NCI-H2081 treated with DMSO at 0.1 percent for 48 hours (cell line): ENCODE results near the gene NGEF.

Experiments
- DNase-seq: peaks from one replicate; lab custom pipeline; 2025; lab: John Stamatoyannopoulos, UW

Gene NGEF

DNA sequence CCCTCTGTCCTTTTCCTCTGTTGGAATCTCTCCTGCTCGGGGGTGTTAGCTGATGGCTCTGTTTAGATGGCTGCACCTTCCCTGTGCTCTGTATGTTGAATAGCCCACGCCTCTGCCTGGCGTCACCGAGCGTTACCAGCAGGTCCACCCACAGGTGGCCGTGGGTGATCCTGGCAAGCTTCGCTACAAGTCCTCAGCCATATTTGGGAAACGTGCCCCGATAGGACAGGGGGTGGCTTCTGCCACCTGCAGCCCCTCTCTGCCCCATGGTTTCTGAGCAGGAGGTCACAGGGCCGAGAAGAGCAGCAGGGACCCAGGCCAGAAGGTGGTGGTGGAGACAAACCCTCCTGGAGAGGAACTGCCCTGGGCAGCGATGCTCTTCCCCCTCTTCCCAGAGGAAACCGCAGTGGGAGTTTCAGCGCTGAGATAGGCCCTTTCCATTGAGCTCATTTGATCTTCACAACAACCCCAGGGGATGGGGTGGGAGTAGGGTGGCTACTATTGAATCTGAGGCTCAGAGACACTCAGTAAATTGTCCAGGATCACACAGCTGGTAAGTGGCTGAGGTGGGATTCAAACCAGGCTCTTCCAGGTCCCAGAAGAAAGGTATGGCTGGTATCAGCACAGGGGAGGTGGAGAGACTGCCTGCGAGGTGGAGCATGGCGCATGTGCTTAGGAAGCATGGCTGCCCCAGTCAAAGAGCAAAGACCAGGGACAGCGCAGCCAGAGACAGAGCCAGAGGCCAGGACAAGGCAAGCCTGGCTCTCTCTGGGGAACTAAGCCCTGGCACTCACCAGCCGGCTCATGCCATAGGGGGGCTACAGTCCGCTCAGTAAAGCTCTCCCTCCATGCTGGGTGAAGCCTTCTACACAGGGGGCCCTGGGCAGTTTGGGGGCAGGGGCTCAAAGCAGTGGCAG is 15.0 kb downstream of the NGEF start:
- no peak for DNase-seq

DNA sequence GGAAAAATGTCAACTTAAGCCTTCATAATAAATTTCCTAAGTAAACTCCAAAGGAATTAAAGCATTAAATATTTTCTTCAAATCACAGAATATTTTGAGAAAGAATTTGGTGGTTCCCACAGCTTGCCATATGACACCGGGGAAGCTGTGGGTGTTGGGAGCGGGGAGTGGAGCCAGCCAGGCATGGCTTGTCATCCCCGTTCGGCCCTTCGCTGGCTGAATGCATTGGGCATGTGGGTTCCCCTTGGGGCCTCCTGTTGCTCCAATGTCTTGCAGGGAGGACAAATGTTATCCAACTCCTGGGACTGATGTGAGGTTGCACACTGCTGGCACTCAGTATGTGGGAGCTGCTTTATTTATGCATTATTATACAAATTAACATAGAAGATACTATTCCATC is 18.6 kb downstream of the NGEF start:
- no peak for DNase-seq

DNA sequence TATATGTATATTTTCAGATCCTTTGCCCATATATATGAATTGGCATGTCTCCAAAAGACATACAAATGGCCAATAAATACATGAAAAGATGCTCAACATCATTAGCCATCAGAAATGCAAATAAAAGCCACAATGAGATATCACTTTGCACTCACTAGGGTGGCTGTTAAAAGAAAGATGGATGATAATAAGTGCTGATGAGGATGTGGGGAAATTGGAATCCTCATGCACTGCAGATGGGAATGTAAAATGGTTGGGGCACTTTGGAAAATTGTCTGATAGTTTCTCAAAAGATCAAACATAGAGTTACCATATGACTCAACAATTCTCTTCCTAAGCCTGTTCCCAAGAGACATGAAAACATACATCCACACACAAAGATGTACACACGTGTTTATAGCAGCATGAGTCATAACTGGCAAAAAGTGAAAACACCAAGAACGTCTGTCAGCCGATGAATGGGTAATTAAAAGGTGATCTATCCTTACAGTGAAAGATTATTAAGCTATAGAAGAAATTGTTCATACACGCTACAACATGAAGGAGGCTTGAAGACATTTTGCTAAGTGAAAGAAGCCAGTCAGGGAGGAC is 19.7 kb downstream of the NGEF start:
- DNase-seq: no peak

DNA sequence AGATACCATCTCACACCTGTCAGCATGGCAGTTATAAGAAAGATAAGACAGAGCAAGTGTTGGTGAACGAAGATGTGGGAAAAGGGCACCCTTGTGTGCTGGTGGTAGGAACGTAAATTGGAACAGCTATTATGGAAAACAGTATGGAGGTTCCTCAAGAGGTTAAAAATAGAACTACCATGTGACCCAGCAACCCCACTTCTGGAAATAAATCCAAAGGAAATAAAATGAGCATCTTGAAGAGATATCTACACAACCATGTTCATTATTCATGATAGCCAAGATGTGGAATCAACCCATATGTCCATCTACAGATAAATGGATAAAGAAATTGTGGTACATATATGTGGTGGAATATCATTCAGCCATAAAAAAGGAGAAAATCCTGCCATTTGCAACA is 26.9 kb downstream of the NGEF start:
- no peak for DNase-seq

DNA sequence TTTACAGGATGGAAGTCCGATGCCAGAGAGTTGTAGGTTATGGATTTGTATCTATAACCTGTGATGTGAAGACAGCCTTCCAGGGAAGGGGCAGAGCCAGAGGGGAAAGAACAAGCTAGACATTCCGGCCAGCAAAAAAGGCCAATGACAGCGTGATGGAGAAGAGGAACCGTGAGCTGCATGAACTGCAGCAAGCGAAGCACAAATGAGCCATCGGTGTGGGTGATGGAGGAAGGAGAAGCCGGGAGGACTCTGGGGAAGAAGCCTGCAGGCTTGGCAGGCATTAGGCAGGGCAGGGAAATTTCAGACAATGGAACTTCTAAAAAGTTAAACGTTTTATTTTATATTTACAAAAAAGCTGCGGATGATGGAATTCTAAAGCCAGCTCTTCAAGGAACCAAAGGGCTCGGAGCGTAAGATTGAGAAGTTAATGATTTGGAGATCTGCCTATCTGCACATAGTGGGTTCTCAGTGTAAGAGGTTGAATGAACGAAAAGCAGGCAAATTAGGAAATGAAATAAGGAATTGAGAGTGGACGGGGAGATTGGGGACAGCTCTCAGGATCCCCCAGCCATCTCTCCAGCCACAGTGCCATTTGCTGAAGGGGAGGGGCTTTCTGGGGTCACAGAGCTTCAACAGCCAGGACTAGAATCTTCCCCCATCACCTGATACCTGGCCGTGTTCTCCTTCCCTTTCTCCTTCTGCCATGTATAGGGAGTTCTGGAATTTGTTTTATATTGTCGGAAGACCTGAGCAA is 28.4 kb downstream of the NGEF start:
- no peak for DNase-seq

DNA sequence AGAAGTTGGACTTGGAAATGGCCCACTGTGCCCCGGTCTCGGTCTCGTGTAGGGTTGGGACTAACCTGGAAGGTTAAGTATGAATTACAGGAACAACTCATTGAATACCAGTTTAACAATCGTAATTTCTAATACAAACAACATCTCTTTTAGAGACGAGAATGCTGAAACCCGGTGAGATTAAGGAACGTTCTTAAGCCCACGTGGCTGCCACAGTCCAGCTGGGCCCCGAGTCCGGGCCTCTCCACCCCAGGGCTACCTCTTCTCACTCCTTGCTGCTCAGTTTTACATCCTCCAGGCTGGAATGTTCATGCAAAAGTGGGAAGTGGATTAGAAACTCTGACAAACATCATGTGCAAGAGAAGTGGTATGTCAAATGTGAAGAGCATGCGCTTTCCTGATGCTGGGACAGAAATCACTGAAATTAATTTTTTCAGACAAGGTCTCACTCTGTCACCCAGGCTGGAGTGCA is 29.4 kb downstream of the NGEF start:
- no peak for DNase-seq

DNA sequence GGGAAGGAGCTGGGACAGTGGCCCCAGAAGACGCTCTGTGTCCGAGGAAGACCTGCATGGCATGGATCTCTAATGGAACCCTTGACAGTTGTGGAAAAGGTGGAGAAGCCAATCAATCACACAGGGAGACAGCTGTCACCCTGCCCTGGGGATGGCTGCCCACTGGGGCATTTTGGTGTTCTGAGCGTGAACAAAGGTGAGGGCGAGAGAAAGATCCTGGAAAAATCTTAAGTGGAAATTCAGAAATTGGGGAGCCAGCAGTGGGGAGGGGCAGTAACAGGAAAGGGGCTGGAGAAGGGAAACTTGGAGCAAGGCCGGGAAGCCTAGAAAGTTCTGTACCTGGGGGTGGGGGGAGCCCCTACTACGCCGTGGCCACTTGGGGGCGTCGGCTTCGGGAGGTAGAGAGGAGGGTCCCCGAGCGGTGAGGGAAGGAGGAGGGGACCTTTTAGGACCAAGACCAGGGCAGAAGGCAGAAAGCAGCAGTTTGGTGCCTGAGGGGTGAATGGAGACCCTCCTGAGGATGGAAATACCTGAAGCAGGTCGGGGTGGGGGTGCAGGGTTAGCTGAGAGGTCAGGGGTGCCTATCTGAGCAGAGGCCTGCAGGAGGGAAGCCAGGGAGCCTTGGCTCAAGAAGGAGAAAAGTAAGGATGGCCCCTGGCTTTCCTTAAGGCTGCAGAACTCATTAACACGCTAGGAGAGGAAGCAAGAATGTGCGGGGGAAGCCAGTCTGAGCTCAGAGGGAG is 30.0 kb downstream of the NGEF start:
- DNase-seq: no peak

DNA sequence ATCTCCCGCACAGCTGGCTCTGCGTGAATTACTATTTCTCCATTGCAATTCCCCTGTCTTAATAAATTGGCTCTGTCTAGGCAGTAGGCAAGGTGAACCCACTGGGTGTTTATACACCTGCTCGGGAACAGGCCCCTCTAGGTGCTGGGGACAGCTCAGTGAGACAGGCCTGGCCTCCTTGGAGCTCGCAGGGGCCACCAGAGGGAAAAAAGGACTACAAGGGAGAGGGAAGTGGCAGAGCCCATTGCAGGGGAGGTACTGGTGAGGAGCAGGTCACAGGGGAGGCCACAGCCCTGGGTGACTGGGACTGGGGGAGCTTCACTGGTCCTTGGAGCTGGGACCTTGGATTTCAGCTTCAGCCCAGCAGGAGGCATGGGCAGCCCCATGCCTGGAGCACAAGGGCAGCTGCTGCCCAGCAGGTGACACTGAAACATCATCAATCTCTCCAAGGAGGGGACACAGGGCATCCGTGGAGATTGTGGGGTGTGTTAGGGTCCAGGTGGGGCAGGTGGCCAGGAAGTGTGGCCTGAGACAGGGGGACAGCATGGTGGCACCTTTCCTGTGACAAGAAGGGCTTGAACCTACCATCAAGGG is 31.2 kb downstream of the NGEF start:
- DNase-seq: no peak

DNA sequence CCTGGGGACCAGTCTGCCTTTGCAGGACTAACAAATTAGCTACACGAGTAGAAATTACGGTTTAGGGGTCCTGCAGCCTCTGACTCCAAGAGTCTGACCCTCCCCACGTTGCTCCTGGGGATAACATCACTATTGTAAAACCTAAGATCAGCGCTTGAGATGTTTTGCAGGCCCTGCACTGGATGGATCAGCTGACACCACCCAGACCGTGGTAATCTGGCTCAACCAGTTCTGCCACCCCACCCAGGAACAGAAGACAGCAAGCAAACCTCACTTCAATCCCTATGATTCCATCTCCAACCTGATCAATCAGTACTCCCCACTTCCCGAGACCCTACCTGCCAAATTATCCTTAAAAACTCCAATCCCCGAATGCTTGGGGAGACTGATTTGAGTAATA is 31.7 kb downstream of the NGEF start:
- no peak for DNase-seq

DNA sequence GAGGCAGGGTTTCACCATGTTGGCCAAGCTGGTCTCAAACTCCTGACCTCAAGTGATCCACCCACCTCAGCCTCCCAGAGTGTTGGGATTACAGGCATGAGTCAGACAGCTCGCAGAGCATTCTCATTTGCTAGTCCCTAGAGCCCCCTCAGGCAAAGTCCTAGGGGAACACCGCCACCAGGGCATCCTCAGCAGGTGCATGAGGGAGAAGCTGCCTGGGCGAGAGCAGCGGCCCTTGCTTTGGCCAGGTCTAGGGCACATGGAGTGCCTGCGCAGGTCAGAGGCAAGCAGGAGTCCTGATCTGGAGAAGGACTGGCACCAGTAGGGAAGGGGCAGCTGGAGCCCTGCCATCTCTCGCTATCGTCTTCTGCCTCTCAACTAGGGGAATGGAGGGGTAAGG is 32.4 kb downstream of the NGEF start:
- DNase-seq: no peak

DNA sequence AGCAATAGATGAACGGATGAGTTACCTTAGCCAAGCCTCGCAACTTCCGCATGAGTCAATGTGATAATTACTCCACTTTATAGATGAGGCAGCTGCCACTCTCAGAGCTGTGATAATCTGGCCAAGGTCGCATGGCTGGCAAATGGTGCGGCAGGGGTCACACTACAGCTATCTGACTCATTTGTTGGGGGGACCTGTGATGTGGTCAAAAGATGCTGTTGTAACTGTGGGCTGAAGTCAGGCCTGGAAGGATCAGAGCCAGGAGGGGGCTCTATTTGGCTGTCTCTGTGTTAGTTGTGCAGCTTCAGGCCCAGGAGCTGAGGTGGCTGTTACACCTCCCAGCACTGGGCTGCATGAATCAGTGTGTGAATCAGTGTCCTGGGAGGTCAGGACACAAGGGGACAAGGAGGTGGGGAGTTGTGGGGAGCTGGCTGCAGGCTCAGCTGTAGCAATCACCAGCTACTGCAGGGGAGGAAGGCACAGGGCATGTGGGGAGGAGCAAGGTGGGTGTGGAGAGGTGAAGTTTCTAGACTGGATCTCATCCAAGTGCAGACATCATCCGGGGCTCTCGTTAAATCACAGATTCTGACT is 33.1 kb downstream of the NGEF start:
- DNase-seq: no peak

DNA sequence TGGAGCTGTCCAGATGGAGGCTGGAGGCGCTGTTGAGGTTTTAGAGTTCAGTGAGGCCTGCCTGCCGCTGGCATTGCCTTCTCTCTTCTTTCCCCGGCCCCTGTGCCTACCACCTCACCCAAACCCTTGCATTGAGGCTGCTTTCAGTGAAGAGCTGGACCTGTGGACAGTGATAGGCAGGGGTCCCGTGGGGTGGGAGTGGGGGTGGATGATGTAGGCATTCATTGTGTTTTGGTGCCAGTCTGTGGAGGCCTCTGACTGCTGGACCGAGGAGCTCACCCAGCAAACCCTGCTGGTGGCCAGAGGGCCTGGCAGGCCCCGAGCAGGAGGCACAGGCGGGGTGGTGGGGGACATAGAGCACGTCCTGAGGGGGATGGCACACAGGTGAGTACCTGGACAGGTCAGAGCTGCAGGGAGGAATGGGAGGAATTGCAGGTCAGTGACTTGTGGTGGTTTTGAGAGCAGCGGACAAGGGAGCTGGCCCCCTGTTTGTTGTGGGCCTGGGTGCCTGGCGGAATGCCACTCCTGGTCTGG is 35.6 kb downstream of the NGEF start:
- DNase-seq: no peak

DNA sequence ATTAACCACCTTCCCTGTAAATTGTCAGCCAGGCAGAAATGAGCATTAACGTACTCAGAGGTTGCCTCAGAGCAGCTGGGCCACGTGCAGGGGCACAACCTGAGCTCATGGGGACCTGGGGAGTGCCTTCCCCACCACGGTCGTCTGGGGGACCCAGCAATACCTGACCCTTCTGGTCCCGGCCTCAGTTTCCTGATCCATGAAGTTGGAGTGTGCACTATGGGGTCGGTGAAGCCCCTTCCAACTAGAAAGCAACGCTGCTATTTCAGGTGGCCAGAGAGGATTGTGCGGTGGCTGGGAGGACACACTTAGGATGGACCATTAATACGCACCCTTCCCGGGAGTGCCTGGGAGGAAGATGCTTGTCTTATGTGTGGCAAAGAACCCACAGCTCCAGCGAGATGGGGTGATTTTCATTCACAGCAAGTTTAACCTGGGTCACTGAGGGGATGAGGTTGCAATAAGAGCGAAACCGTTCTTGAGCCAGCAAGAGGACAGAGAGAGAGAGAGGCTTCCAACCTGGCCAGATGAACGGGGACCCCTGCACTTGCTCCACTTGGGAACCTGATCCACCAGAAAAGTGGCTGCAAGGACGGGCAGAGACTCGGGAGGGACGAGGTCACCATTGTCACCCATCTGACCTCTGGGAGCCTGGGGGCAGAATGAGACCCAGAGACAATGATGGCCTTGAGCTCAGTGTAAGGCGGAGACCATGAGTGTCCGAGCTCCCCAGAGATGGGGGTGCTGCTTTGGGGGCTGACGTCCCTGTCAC is 36.2 kb downstream of the NGEF start:
- DNase-seq: no peak

DNA sequence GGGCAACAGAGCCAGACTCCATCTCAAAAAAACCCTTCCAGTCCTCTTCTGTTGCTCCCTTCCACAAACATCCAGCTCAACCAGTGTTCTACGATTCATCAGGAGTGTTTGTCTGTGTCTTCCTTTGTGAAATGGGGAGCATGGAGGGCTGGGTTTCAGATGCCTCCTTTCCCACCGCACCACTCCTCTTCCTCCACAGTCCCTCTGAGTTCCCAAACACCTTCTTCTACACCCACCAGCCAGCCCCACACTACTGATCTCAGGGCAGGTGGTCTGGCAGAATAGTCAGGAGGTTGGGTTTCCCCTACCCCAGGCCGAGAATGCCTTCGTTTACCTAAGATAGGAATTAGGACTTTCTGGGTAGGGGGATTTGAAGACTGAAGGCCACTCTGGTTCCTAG is 36.9 kb downstream of the NGEF start:
- DNase-seq: no peak

DNA sequence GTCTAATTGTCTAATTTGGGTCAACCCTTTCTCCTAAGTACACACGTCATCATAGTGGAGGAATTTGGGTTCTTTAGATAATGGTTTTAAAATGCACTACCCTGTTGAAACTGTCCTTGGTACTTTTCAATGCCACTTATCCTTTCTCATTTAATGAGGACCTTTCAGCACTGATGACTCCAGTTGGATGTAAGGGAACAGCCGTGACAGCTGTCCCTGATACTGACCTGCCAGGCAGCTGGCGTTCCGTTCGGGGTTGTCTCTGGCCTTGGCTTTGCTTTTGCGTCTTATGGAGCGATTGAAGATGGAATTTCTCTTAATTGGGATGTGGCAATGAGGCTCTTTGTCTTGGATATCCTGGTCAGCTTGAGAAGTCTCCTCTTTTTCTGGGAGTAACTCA is 38.7 kb downstream of the NGEF start:
- DNase-seq: no peak

DNA sequence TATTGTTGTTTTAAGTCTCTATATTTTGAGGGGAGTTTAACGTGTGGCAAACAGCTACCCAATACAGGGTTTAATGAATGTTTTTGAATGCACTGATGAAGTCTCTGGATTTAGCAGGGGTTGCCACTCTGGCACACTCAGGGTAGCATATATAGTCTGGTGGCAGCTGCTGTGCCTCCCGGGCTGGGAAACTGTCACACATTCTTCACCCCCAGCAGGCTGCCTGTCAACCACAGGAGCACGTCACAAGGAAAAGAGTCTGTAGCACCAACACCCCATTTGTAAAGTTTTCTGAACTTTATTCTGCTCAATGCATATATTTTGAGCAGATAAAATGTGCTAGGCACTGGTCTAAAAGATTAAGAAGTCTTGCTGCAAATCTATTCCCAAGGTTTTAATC is 39.3 kb downstream of the NGEF start:
- no peak for DNase-seq

DNA sequence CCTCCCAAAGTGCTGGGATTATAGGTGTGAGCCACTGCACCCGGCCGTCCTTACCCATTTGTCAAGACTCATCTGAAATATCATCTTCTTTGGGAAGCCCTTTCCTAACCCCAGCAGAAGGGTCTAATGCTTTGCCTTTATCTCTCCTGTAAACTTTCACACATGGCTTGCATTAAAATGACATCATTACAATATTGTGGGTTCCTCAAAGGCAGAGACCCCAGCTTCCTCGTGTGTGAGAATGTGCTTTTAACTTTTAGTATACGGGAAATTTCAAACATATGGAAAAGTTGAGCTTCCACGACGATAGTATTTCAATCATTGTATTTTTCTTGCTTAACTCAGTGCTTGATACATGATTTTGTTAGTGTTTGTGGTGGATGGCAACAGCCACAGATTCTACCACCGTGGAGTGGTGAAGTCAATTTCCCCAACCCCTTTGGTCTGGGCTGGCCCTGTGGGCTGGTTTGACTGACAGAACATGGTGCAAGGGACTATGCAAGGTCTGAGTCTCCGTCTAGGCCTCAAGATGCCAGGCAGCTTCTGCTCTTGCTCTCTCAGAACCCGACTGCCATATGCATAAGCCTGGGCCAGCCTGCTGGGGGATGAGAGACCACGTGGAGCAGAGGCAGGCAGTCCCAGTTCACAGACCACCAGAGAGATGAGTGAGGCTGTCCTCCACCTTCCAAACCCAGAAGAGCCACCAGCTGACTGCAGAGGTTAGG is 39.9 kb downstream of the NGEF start:
- no peak for DNase-seq

DNA sequence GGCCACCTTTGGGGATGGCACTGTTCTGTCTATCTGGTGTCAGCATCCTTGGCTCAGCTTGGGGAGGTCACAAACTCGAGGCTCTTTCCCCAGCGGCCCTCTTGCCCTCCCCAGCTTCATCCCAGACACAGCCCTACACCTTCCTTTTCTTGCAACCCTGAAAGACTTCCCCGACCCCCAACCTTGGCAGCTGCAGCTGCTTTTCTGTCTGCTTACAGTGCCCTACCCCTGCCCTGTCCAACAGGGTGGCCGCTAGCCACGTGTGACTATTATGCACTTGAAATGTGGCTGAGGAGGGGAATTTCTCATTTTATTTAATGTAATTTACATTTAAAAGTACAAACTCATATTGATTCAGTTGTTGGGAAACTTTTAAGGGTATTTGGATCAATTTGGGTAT is 41.3 kb downstream of the NGEF start:
- DNase-seq: no peak

DNA sequence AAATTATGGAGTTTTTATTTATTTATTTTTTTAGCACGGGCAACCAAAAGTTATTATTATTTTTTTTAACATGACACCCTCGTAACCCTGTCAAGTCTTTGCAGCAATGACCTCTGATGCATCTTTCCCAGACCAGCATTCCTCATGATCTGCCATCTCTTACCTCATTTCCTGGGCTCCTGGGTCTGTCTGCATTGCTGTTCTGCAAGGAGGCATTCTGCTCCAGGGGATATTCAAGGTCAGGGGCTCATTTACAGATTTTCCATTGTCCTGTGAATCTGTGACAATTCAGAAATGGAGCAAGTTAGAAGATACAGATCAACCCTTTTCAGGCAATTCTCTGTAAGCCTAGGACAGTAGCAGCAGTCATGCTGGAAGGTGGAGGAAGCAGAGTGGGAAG is 43.0 kb downstream of the NGEF start:
- no peak for DNase-seq

DNA sequence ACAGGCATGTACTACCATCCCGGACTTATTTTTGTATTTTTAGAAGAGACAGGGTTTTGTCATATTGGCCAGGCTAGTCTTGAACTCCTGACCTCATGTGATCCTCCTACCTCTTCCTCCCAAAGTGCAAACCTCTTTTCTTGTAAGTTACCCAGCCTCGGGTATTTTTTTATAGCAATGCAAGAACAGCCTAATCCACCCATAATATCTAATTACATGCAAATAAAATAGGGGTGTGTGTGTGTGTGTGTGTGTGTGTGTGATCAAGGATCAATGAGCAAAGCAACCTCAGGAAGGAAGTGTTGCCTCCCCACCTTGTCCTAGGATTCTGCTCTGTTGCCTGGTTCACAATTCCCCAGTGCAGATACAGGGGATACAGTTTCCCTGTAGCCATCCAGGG is 45.6 kb downstream of the NGEF start:
- DNase-seq: no peak
